ENCODE results near the gene OTOR.
A peak's percentile ranks its signal among the peaks of the same experiment; 100 is the strongest.

Gene OTOR

GRCh38 chr20:16747291-16747811, 807 bp upstream of the OTOR start:
- no peak for DNase-seq

GRCh38 chr20:16749573-16749972, 1.4 kb downstream of the OTOR start:
- no peak for DNase-seq

- no peak for DNase-seq
These were observed 3.9 kb downstream of the OTOR start for GRCh38 chr20:16752082-16752481.

GRCh38 chr20:16752901-16753300, 4.7 kb downstream of the OTOR start:
- no peak for DNase-seq

GRCh38 chr20:16758454-16759180, 10.5 kb downstream of the OTOR start:
- DNase-seq: no peak

GRCh38 chr20:16759181-16759563, 11.0 kb downstream of the OTOR start:
- DNase-seq: no peak

GRCh38 chr20:16760431-16761304, 12.5 kb downstream of the OTOR start:
- no peak for DNase-seq

- DNase-seq: peak in 45 of 58 donors; percentile 1 to 71 (median 27)
These were observed 13.2 kb downstream of the OTOR start for GRCh38 chr20:16761305-16761829.

- no peak for DNase-seq
These were observed 16.4 kb downstream of the OTOR start for GRCh38 chr20:16764560-16764959.

- DNase-seq: no peak
These were observed 23.1 kb downstream of the OTOR start for GRCh38 chr20:16771213-16771612.

- DNase-seq: no peak
These were observed 27.8 kb downstream of the OTOR start for GRCh38 chr20:16775961-16776360.

- DNase-seq: no peak
These were observed 29.0 kb downstream of the OTOR start for GRCh38 chr20:16777126-16777525.

- no peak for DNase-seq
These were observed 30.0 kb downstream of the OTOR start for GRCh38 chr20:16778159-16778558.

GRCh38 chr20:16781496-16781895, 33.3 kb downstream of the OTOR start:
- DNase-seq: no peak

GRCh38 chr20:16785226-16785625, 37.1 kb downstream of the OTOR start:
- no peak for DNase-seq

Measured in anterior cingulate cortex (tissue), 58 donors.